Measurements from ENCODE around the gene EPB41L2. TPM values are rescaled to one million over a fixed set of nuclear protein-coding genes. Genes with fewer than 3 reads are reported as not detected.
A peak's percentile ranks its signal among the peaks of the same experiment; 100 is the strongest.

The EPB41L2 gene
- total RNA-seq, 1 donor from 2014 or later: 91.8 TPM

DNA sequence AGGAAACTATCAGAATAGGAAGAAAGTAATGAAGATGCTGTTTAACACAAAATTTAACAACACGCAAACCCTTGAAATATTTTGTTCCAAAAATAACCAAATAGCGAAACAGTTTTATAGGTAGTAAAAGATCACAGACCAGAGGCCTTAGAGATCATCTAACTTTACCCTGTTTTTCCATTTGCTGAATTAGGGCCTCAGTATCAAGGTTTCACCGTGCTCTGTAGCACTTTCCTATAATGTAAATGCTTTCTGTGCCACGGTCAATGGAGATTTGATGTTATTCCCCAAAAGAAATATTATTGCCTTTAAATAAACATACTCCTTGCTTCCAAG, 23.7 kb downstream of the EPB41L2 start:
- no peak for DNase-seq
- intact Hi-C loops (cut with micrococcal nuclease): no loop called here
- ATAC-seq: no peak

DNA sequence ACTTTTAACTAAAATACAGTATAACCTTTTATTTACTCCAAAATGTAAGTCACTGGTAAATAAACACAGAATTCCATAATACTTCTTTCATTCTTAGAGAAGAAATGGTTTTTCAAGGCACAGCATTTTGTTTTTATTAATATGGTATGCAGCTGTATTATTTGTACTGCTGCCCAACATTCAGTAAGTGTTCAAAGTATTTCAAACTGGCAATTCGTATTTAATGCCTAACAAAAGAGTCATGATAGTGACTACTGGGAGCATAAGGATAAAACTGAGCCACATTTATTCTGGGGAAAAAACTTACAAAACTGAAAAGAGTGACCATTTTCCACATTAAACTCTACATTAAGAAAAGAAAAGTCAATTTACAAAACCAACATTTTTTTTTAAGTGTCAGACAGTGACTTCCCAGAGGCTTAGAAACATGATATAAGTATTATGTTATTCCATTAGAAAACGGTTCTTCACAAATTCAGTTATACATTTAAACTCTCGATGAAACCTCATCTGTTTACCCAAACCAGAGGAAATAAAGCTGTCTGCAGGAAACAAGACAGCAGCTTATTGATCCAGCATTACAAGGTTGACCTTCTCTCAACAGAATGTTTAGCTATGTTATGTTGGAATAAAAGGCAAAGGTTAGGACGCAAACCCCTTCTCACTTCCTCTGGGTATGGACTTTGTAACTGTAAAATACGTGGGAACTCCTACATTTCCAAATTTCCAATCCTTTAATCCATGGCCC, 24.3 kb downstream of the EPB41L2 start:
- intact Hi-C loops (cut with micrococcal nuclease): no loop called here
- DNase-seq (no peak), ATAC-seq (no peak)

- intact Hi-C loops (cut with micrococcal nuclease): no loop called here
- ATAC-seq (no peak), DNase-seq (no peak)
These were observed 25.7 kb downstream of the EPB41L2 start for GRCh38 chr6:131037194-131037897.

- no peak for ATAC-seq
- intact Hi-C loops (cut with micrococcal nuclease): no loop called here
These were observed 26.4 kb downstream of the EPB41L2 start for GRCh38 chr6:131036601-131037000.

DNA sequence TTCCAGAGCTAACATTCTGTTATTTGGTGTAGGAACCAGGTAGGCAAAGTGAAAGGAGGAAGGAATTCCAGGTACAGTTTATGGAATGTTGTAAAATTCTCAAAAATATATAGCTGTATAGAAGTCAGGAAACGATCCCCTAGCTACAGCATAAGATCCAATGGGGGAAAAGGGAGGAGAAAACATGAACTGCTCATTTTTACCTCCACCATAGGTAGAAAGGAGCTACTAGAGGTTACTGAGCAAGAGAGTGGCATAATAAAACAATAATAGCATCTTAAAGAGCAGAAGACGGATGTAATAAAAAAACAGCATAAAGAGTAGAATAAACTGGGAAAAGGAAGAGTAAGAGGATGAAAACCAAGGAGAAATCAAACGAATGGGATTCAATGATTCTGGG, 26.9 kb downstream of the EPB41L2 start:
- intact Hi-C loops (cut with micrococcal nuclease): no loop called here
- ATAC-seq (no peak), DNase-seq (no peak)

More at GRCh38 chr6:131036601-131037000, 26.4 kb downstream of the EPB41L2 start:
- no peak for DNase-seq

DNA sequence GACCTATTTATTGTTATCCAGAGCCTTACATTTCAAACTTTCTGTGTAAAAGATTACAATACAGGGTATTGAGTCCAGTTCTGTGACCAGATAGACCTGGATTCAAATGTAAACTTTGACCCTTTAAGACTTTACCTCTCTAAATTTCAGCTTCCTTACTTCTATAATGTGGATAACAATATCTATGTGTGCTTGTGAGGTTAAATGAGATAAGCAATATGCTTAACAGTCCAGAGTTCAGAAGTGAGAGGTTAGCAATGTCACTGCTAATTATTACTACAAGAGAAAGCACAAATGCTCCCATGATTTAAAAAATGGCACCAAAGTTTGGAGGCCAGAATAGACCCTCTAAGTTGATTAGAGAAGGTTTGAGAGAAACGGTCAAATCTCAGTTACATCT, 27.5 kb downstream of the EPB41L2 start:
- DNase-seq (no peak), ATAC-seq (no peak)
- intact Hi-C loops (cut with micrococcal nuclease): no loop called here

DNA sequence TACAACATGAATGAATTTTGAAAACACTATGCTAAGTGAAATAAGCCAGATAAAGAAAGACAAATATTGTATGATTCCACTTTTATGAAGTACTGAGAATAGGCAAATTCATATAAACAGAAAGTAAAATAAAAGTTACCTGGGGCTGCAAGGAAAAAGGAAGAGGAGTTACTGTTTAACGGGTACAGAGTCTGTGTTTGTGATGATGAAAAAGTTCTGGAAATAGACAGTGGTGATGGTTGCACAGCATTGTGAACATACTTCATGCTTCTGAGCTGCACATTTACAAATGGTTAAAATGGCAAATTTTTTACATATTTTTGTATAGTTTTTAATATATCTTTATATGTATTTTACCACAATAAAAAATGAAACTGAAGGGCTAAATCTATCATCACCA, 29.4 kb downstream of the EPB41L2 start:
- no peak for DNase-seq
- intact Hi-C loops (cut with micrococcal nuclease): no loop called here
- no peak for ATAC-seq

- ATAC-seq: peak; percentile 65
- intact Hi-C loops (cut with micrococcal nuclease): no loop called here
- DNase-seq: no peak
These were observed 33.3 kb downstream of the EPB41L2 start for GRCh38 chr6:131029626-131030297.

DNA sequence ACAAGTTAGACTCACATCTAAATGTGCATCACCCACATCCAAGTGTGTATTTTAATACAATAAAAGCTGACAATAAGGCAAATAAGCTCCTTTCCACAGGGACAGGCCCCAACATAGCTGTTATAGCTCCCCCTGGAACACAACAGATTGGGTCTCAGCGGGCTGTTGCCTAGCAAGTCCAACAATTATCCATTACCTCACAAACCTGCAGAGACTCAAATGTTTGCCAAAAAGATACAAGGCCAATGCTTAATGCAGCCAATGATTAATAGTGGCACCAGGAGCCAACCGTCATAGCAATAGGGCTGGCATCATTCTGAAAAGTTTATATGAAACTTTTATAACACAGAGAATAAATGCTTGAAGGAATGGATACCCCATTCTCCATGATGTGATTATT, 35.7 kb downstream of the EPB41L2 start:
- DNase-seq (no peak), ATAC-seq (no peak)
- intact Hi-C loops (cut with micrococcal nuclease): no loop called here

- DNase-seq: no peak
- ATAC-seq: no peak
- intact Hi-C loops (cut with micrococcal nuclease): no loop called here
These were observed 36.8 kb downstream of the EPB41L2 start for GRCh38 chr6:131026243-131026642.

GRCh38 chr6:131024565-131024964, 38.5 kb downstream of the EPB41L2 start:
- DNase-seq (no peak), ATAC-seq (no peak)
- intact Hi-C loops (cut with micrococcal nuclease): no loop called here

GRCh38 chr6:131023834-131024504, 39.1 kb downstream of the EPB41L2 start:
- ATAC-seq (peak; percentile 36), DNase-seq (no peak)
- intact Hi-C loops (cut with micrococcal nuclease): no loop called here

- no peak for DNase-seq
- no peak for ATAC-seq
- intact Hi-C loops (cut with micrococcal nuclease): no loop called here
These were observed 40.4 kb downstream of the EPB41L2 start for GRCh38 chr6:131022691-131023090.

- intact Hi-C loops (cut with micrococcal nuclease): no loop called here
- DNase-seq (no peak), ATAC-seq (no peak)
These were observed 45.1 kb downstream of the EPB41L2 start for GRCh38 chr6:131017962-131018361.

DNA sequence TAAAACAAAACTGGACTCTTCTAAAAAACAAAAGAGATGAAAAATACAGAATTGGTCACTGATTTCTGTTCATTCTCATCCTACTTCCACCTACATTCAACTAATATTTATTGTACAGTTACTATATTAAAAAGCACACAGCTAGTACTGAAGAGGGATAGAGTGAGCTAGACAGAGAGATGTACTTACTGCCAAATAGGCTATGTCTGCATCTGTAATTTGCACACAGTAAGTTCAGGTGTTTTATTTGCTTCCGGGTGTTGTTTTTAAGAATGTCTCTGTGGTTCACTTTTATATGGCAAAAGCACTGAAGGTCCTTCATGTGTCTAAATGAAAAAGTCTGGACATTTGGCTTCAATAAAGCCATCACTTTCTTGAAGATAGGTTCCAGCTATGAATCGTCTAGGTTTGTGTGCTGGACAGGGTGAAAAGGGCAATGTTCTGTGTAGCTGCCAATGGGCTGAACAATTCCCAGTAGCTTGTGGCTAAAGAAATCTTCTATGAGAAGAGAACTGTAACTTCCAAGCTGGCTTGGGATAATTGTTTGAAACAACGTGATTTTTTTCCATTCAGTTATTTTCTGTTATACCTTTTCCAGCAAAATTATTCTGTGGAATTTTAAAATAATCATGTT, 47.3 kb downstream of the EPB41L2 start:
- DNase-seq: no peak
- ATAC-seq: peak; percentile 78
- intact Hi-C loops (cut with micrococcal nuclease): no loop called here

DNA sequence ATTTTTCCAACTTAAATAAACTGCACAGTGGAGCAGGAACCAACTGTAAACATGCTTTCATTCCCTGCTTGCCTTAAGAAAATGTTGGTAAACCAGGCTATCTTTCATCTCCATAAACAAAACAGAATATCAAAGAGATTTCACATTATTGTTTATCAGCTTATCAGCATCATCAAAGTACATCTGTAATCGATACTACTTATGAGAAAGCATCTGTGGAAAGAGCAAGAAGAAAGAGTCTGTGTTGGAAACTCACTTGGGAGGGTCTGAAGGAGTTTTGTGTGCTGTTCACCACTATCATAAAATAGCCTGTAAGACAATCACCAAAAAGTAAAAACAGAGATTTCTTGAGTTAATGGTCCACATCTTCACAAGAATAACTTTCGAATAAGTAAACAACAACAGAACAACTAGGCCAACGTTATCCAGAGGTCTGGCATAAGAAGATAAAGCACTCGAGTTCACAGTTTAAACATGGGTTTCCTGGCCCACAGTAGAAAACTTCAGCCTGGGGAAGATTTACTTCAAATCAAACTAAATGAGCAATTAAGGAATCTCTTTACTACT, 47.9 kb downstream of the EPB41L2 start:
- intact Hi-C loops (cut with micrococcal nuclease): no loop called here
- ATAC-seq (no peak), DNase-seq (no peak)

GRCh38 chr6:131014080-131014776, 48.8 kb downstream of the EPB41L2 start:
- DNase-seq (no peak), ATAC-seq (peak; percentile 85)
- intact Hi-C loops (cut with micrococcal nuclease): no loop called here

- DNase-seq: no peak
- intact Hi-C loops (cut with micrococcal nuclease): no loop called here
- ATAC-seq: peak; percentile 68
These were observed 49.5 kb downstream of the EPB41L2 start for GRCh38 chr6:131013495-131013894.

GRCh38 chr6:131009790-131010189, 53.3 kb downstream of the EPB41L2 start:
- DNase-seq (no peak), ATAC-seq (no peak)
- intact Hi-C loops (cut with micrococcal nuclease): no loop called here
